DMS53 treated with DMSO at 0.1 percent for 48 hours (cell line): ENCODE data around the gene ACACB.

Experiments used
- DNase-seq: peaks from one replicate; lab custom pipeline; 2025; ENCODE audit not compliant: unreplicated experiment; lab: John Stamatoyannopoulos, UW

The ACACB gene

DNA sequence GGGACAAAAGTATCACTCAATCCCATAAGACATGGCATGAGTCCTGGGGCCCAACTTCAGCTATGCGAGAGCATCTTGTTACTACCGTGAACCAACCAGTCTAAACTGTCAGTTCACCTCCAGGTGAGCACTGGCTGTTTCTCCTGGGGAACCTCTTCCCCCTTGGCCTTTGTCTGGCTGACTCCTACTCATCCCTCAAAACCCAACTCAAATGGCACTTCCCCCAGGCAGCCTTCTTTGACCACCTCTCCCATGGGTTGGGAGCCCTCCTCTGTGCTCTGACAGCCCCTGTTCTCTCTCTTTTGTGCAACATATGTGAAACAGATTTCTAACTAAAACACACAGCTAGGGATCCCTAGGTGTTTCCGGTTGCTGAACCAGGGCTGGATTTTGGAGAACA is 155.0 kb downstream of the ACACB start:
- DNase-seq, result no peak

DNA sequence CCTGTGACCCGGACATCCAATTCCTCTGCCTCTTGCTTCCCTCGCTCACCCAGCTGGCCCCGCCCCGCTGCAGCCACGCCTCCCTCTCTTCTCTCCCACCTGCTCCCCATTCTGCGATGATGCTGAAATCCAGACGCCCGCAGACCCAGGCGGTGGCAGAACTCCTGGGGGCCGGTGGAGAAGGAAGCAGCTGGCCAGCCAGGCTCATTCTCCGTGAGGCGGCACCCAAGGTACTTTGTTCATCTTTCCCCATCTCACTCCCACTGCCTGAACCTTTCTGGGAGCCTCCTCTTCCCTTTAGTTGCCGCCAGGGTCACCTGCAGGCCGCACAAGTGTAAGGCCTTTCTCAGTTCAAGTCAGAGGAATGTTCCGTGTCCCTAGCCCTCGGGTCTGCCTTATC is 157.0 kb downstream of the ACACB start:
- DNase-seq, result no peak

DNA sequence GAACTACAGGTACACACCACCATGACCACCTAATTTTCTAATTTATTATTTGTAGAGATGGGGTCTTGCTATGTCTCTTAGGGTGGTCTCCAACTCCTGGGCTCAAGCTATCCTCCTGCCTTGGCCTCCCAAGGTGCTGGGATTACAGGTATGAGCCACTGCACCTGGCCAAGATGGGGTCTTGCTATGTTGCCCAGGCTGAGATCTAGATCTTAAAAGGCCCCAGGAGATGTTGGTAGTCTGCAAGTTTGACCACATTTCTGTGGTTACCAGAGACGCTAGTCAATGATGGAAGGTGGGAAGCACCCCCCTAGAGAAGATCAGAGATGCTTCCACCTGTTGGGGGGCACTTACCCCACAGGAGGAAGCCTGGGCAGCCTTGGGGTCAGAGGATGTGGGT is 158.0 kb downstream of the ACACB start:
- DNase-seq, result no peak

DNA sequence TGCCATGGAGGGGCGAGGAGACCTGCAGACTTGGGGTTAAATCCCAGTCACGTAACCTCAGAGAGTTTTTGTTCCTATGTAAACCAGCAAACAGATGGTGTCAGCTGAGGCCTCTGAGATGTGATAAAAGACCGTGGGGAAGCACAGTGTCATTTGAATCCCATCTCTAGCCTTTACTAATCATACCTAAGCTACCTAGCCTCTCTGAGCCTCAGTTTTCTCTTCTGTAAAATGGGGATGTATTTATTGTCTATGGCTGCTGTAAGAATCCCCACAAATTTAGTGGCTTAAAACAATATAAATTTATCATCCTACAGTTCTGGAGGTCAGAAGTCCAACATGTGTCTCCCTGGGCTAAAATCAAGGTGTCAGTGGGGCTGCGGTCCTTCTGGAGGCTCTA is 158.8 kb downstream of the ACACB start:
- DNase-seq, result no peak

DNA sequence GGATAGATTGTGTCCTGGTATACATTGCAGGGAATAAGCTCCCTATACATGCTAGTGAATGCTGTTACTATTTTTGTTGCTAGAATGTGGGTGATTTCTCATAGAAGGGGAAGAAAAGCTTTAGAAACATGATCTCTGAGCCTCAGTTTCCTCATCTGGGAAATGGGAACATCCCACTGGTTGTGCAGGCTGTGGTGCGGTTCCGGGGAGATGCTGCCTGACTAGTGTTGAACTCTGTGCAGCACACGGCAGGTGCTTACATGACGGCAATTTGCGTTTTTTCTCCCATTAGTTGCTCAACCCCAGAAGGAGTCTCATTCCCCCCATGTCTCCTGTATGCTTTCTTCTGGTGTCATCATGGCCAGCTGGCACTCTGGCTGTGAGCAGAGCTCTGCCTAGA is 159.8 kb downstream of the ACACB start:
- DNase-seq, result no peak

DNA sequence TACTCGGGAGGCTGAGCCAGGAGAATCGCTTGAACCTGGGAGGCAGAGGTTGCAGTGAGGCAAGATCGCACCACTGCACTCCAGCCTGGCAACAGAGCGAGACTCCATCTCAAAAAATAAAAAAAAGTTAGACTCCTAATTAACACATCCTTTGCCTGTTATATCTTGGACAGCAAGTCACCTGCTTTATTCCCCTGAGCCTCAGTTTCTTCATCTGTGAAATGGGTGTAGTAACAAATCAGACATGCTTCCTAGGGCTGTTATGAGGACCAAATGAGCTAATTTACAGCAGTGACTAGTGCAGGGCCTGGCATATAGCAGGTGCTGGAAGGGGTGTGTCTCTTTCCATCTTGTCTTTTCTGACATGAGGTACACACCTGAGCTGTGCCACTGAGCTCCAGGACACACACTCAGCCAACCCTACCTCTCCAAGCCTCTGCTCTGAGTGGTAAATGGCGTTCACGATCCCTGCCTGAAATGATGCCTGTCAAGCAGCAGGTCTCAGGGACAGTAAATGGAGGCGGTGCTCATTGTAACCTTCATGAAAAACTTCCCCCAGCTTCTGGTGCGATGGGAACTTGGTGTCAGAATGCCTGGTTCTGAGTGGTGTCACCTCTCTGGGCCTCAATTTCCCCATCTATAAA is 161.0 kb downstream of the ACACB start:
- DNase-seq, result no peak

DNA sequence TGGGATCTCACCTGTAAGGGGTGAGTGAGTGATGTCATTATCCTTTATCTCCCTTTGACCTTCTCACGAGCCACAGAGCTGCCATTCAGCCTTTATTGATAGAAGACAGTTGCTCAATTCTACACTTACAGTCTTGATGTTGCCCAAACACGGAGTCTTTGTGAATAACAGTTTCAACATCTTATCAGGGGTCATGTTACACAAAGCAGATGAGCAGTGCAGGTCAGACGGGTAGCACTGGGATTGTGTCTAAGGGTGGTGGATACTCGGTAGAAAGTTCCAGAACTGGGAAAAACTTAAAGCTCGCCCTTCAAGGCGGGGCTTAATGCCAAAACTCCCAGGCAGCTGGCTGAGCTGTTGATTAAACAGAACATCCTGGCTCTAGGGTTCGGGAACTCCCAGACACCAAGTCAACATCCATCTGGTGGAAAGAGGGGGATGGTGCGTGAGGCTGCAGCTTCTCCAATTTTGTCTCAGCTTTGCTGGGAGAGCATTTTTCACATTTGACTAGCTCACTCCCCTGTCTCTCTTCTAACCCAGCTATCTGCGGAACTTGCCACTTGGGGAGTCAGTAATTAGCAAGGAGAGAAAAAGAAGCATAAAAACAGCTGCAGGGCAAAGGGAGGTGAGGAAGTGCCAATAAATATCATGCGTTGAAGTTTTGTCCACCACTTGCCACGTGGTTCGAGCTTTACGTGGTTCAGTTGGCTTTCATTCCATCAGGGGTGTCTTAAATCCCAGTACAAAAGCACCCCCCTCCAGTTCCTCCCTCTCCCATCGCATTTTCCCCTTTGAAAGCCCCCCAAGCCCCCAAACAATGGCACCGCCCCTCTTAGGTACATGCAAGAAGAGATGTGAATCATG is 161.7 kb downstream of the ACACB start:
- DNase-seq, result no peak

DNA sequence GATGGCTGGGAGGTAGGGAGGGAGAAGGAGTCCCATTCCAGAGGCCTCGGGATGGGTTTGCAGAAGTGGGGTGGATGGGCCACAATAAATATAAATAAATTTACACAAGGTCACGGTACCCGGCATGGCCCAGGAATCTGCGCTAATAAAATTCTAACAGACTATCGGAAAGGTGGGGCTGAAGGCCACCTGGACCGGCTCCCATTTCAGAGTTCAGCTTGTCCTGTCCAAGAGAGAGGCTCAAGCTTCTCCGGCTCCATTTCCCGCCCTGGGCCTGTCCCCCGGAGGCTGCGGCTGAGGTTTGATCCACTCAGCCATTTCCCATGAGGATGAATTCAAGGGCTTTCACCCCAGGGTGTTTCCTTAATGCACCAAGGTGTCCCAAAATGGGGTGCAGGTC is 162.5 kb downstream of the ACACB start:
- no peak for DNase-seq

DNA sequence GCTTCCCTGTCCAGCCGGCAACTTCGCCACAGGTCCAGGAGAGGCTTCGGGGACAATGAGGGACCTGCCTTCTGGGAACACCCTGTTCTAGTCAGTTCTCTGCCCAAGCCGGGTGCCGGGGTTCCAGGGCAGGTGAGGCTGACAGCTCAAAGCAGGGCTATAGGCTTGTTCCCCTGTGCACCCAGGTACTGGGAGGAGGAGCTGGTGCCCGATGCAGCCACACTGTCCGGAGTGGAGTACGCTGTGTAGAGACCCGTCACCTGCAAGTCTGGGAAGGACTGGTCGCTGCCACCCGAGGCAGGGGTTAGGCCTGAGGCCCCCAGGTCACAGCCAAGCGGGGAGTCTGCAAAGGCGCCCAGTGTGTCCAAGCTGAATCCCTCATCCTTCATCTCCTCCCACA is 163.1 kb downstream of the ACACB start:
- no peak for DNase-seq

DNA sequence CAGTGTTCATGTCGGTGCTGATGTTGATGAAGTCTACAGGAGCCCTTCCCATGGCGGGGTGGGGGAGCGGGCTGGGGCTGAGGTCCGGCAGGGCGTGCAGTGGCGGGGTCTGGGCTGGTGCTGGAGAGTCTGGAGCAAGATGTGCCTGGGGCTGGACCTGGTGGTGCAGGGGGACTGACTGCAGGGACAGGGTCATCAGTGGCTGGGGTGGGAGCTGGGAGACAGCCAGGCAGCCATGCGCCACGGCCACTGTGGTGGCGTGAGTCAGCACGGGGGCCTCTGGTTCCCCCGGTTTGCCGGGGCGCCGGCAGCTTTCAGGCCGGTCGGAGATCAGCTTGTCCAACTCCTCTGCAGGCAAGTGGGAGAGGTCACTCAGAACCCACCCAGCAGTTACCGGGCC is 165.1 kb downstream of the ACACB start:
- no peak for DNase-seq

DNA sequence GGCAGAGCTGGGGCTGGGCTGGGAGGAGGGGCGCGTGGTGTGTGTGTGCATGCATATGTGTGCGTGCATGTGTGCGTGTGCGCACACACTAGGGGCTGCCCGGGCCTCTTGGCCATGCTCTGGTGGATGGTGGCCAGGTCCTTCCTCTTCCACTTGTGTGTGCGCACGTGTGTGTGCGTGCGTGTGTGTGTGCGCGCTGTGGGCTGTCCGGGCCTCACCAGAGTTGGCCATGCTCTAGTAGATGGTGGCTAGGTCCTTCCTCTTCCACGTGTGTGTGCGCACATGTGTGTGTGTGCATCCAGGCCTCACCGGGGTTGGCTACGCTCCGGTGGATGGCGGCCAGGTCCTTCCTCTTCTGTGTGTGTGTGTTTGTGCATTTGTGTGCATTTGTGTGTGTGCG is 168.0 kb downstream of the ACACB start:
- DNase-seq, result no peak

DNA sequence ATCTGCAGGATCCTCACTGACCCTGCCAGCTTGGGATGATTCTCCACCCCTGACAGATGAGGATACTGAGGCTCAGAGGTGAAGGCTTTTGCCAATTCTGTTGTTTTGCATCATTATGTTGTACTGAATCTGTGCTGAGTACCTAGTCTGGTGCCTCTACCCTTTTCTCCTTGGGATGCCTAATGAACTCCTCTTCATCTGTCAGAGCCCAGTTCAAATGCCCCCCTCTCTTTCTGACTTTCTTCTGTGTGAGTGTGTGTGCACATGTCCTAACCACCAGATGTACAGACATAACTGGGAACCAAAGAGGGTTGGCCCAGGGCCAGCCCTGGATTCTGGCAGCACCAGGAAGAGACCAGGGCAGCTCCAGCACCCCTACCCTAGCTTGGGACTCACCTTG is 169.9 kb downstream of the ACACB start:
- no peak for DNase-seq

DNA sequence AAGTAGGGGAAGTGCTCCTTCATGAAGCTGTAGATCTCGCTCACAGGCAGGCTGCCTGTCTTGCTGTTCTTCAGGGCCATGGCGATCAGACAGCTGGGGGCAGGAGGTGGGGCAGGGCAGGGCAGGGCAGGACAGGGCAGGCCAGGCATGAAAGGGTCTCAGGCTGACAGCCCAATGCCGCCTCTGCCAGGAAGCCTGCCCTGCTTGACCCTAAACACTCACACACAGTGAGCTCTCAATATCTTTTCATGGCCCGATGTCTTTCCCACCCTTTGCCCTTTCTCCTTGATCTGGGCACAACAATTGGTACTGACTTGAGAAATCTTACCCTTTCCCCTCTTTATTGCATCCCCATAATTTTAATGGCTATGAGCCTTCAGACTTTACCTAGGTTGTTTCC is 170.3 kb downstream of the ACACB start:
- no peak for DNase-seq

DNA sequence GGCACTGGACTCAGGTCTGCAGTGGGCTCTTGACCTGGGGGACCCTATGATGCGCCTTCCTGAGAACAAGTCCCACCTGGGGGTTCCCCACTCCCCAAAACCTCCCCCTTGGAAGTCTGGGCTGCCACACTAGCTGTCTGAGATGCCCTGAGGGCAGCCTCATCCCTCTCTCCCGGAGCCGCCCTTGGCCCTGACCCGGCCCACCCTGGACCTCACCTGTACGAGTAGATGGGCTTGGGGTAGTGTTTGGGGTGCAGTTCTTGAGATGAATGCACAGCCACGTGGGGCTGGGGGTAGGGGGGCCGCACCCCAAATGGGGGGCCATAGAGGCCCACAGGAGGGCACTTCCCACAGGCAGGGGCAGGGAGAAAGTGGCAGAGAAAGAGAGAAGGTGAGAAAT is 170.8 kb downstream of the ACACB start:
- DNase-seq, result no peak

DNA sequence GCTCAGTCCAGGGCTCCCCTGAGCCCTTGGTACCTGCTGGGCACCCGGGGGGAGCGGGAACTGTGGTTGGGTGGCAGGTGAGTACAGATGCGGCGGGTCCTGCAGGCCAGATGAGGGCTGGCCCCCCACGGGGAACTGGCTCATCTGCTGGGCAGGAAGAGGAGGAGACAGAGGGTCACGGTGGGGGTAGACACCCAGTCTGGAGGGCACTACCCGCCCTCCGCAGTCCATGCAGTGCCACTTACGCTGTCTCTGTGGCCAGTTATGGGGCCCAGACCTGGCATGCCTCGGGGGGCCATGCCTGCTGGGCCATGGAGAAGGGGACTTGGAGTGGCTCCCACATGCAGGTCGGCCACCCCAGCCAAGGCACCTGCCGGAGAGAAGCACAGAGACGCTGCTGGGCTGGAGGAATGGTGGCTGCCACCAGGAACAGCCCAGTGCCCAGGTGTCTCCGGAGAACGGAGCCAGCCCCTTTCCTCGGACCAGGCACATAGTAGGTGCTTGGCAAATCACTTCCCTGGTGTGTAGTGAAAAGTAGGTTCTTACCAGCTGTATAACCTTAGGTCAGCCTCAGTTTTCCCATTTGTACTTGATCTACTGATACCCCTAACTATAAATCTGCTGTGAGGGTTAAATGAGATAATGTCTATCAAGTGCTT is 171.6 kb downstream of the ACACB start:
- no peak for DNase-seq

DNA sequence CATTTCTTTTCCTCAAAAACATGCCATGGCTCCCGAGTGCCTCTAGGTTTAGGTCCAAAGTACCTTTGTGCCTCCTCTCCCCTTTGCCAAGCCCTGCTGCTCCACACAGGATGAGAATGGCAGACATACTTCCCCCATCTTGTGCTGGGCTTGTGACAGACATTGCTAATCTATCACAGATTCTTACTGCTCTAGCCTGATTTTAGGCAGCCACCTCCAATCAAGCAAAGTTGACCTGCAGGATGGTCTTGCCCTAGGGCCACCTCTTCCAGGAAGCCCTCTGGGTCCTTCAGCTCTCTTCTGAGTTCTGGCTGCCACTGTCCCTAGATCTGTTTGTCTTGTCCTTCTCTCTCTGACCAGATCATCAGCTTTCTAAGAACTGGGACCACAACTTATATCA is 172.2 kb downstream of the ACACB start:
- DNase-seq, result no peak

DNA sequence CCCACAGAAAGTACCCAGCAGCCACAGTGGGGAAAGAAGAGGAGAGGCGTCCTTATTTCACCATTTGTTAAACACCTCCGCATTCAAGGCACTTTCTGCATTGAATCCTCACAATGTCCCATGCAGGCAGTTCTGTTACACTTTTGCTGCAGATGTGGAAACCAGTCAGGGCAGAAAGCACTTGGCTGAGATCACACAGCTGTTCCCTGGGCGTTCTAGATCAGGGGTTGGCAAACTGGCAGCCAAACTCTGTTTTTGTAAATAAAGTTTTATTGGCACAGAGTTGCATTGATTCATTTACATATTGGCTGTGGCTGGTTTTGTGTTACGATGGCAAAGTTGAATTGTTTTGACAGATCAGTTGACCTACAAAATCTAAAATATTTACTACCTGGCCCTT is 172.6 kb downstream of the ACACB start:
- DNase-seq, result no peak

DNA sequence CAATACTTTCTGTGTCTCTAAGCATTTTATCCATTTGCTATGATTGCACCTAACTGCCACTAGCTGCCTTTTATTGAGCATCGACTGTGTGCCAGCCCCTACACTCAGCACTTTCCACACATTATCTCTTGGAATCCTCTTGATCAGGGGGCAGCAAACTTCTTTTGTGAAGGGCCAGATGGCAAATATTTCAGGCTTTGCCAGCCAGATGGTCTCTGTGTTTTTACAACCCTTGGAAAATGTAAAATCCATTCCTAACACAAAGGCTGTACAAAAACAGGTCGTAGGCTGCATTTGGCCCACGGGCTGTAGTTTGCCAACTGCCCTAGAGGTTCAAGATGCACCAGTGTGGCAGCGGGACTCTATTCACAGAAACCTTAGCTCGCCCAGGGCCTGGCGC is 173.2 kb downstream of the ACACB start:
- DNase-seq, result no peak

DNA sequence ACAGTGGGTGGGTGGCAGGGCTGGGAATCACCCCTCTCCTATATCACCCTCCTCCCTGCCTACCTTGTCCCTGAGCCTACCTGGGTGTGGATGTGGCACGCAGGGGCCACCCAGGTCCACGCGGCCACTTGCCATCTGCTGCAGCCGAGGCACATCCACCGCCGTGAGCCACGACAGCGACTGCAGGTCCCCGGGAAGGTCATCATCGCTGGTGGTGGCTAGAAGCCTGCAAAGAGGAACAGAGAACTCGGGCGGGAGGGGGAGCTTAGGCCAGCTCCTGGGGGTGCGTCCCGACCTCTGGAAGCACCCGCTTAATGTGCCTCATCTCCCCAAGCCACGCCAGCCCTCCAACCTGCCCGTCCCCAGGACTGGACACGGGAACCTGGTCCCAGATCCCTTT is 173.7 kb downstream of the ACACB start:
- no peak for DNase-seq

DNA sequence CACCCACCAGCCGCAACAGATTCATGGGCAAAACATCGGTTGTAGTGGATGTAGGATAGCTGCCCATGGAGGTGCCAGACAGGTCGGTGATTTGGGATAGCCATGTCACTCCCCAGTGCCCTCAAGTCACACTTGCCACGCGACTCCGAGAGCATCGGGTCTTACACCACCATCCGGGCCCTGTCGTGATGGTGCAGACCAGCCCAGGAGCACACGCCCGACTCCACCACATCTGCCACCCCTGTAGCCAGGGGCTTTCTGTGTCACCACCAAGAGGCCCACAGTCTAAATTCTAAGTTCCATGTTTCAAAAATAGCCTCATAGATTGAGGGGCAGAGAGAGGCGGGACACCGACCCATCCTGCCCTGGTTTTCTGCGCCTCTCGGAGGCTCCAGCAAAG is 174.7 kb downstream of the ACACB start:
- no peak for DNase-seq

DNA sequence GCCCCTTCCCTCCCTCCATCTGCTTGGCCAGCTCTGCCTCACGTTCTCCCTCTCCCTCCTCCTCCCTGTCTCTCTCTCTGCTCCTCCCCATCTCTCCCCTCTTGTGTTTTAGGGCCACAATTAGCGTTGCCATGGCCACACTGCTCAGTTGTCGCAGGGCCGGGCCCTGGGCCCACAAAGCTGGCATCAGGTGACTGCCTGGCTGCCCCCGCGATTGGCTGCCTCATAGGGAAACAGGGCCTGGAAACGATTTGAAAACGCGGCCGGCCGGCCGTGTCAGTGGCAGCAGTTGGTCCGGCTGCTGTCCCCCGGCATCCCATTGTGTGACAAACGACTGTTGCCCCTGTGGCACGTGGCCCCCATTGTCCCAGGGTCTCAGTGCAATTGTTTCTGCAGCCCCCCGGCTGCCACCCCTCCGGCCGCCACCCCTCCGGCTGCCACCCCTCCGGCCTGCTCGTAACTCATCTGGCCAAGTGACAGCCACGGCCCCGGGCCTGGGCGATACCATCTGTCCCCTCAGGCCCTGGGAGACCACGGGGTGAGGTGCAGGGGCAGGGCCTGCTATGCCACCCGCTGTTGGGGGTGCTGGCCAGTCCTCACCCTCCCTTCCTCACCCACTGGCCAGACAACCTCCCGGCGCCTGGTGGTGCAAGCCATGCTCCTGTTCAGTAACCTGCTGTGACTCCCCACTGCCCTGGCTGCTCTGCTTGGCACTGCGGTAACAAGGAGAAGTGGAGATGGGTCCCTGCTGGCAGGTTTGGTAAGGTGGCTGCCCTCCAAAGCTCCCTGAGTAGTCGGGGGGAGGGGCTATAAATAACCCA is 175.3 kb downstream of the ACACB start:
- DNase-seq, result peak; percentile 68

DNA sequence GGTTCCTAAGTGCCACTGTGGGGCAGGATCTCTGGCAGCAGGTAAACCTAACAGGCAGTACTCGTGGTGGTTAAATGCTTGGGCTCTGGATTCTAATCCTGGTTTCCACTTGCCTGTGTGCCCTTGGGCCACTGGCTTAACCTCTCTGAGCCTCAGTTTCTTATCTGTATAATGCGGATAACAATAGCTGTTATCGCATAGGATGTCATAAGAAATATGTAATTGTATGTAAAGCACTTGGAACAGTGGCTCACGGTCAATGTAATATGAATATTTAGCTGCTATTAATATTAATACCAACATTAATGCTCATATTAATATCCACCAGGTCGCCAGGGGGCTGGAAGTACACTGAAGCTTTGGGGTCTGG is 175.9 kb downstream of the ACACB start:
- DNase-seq, result no peak
